Activated T-helper 1 cell treated with anti-CD3 and anti-CD28 coated beads, Interleukin-12 subunit alpha, Interleukin-12 subunit beta, Interleukin-2, Interleukin-4 antibody, amounts not matched to agents 30 ng/mL and 10 ng/mL and 1 ng/mL, durations not matched to agents 14 hours and 24 hours and 36 hours (primary cell): ENCODE measurements around the gene ANKEF1. TPM values are rescaled to one million over a fixed set of nuclear protein-coding genes. Genes with fewer than 3 reads are reported as not detected.

Experiments used
- total RNA-seq: library from RNA; stranded (reverse); gene quantifications from 2 replicates; pipeline ENCODE4 v1.2.3, GENCODE V29; 2022

Gene ANKEF1
- total RNA-seq, 1 donor from 2014 or later, result 0.26 TPM

Other genes with a start within 250 kb of the ANKEF1 start
- gene PAK5, start 195.9 kb upstream of the ANKEF1 start, total RNA-seq, result not detected in 2 replicates
- gene SNAP25, start 183.8 kb downstream of the ANKEF1 start, total RNA-seq, result 3.7 and 3.9 TPM in 2 replicates